Suppressor macrophage treated with lipopolysaccharide for 4 hours (primary cell): ENCODE results near the gene KLK7.

ENCODE experiments used
- DNase-seq: peaks from one replicate; pipeline ENCODE4 v3.0.0-alpha.2; 2020

The KLK7 gene

GRCh38 chr19:50928831-50929230 lies 54.9 kb downstream of the KLK7 start:
- DNase-seq, result no peak
